ENCODE data around the gene C1orf116.

The C1orf116 gene

GRCh38 chr1:207003210-207003609, 29.3 kb downstream of the C1orf116 start:
- Histone ChIP-seq H3K27me3 (no peaks in the 10 kb centered on the region), H3K4me1 (no peaks in the 10 kb centered on the region), H3K9me3 (no peaks in the 10 kb centered on the region), H3K4me3 (no peak overlapping the region), H3K36me3 (no peaks in the 10 kb centered on the region), H3K27ac (no peak overlapping the region)
- intact Hi-C loops (cut with DNase I; ENCODE audit: low total_unique reads): no loop called here
- no peak for TF ChIP-seq CTCF (IDR thresholded peaks at IDR 0.05)
- no peak for DNase-seq

- TF ChIP-seq CTCF (IDR thresholded peaks at IDR 0.05): no peak
Measured at GRCh38 chr1:207002724-207003146, 29.8 kb downstream of the C1orf116 start.

GRCh38 chr1:207001492-207002245, 30.9 kb downstream of the C1orf116 start:
- no peak for TF ChIP-seq CTCF (IDR thresholded peaks at IDR 0.05)
- Histone ChIP-seq H3K27me3 (no peaks in the 10 kb centered on the region), H3K9me3 (no peaks in the 10 kb centered on the region), H3K36me3 (no peaks in the 10 kb centered on the region), H3K4me3 (no peak overlapping the region), H3K4me1 (no peaks in the 10 kb centered on the region), H3K27ac (no peak overlapping the region)
- intact Hi-C loops (cut with DNase I; ENCODE audit: low total_unique reads): no loop called here
- no peak for DNase-seq

More at GRCh38 chr1:207002724-207003146, 29.8 kb downstream of the C1orf116 start:
- Histone ChIP-seq H3K9me3 (no peaks in the 10 kb centered on the region), H3K4me3 (no peak overlapping the region), H3K27ac (no peak overlapping the region), H3K4me1 (no peaks in the 10 kb centered on the region), H3K27me3 (no peaks in the 10 kb centered on the region), H3K36me3 (no peaks in the 10 kb centered on the region)
- intact Hi-C loops (cut with DNase I; ENCODE audit: low total_unique reads): no loop called here
- DNase-seq: no peak

- H3K4me1 ChIP-seq: no peaks in the 10 kb centered on the region
- H3K36me3 ChIP-seq: no peaks in the 10 kb centered on the region
- DNase-seq: no peak
- no peaks in the 10 kb centered on the region for H3K9me3 ChIP-seq
- no peak for TF ChIP-seq CTCF (IDR thresholded peaks at IDR 0.05)
- intact Hi-C loops (cut with DNase I; ENCODE audit: low total_unique reads): no loop called here
- no peak overlapping the region for H3K27ac ChIP-seq
- H3K27me3 ChIP-seq: no peaks in the 10 kb centered on the region
- H3K4me3 ChIP-seq: no peak overlapping the region
Measured at GRCh38 chr1:207000651-207001291, 31.8 kb downstream of the C1orf116 start.

- no peaks in the 10 kb centered on the region for H3K9me3 ChIP-seq
- H3K27me3 ChIP-seq: no peaks in the 10 kb centered on the region
- no peaks in the 10 kb centered on the region for H3K36me3 ChIP-seq
- no peak overlapping the region for H3K4me3 ChIP-seq
- no peaks in the 10 kb centered on the region for H3K4me1 ChIP-seq
- DNase-seq: no peak
- intact Hi-C loops (cut with DNase I; ENCODE audit: low total_unique reads): no loop called here
- no peak for TF ChIP-seq CTCF (IDR thresholded peaks at IDR 0.05)
- H3K27ac ChIP-seq: no peak overlapping the region
Measured at GRCh38 chr1:206998816-206999215, 33.7 kb downstream of the C1orf116 start.
